C4-2B (cell line): ENCODE measurements around the gene STIP1.

Source experiments
- H3K27ac ChIP-seq: fragments of 450-650 bp; 2 replicates; pipeline ENCODE4 v1.5.1; 2017
- ZFX ChIP-seq: fragments of 450-650 bp; IDR thresholded peaks from 2 replicates; pipeline ENCODE4 v1.6.1; 2017
- TF ChIP-seq, protein P1 (sequence below): fragments of 450-650 bp; conservative IDR thresholded peaks from 2 replicates; pipeline ENCODE4 v1.5.1; 2017; ENCODE audit warnings: mild to moderate bottlenecking

Gene STIP1

GRCh38 chr11:64163951-64164350 is 22.0 kb upstream of the STIP1 start:
- no peak overlapping the region; the same call in 1 of the 2 replicates for H3K27ac ChIP-seq
- TF ChIP-seq, protein P1, sequence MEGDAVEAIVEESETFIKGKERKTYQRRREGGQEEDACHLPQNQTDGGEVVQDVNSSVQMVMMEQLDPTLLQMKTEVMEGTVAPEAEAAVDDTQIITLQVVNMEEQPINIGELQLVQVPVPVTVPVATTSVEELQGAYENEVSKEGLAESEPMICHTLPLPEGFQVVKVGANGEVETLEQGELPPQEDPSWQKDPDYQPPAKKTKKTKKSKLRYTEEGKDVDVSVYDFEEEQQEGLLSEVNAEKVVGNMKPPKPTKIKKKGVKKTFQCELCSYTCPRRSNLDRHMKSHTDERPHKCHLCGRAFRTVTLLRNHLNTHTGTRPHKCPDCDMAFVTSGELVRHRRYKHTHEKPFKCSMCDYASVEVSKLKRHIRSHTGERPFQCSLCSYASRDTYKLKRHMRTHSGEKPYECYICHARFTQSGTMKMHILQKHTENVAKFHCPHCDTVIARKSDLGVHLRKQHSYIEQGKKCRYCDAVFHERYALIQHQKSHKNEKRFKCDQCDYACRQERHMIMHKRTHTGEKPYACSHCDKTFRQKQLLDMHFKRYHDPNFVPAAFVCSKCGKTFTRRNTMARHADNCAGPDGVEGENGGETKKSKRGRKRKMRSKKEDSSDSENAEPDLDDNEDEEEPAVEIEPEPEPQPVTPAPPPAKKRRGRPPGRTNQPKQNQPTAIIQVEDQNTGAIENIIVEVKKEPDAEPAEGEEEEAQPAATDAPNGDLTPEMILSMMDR, result no peak
- TF ChIP-seq ZFX, result no peak

GRCh38 chr11:64164392-64165312 is 21.3 kb upstream of the STIP1 start:
- H3K27ac ChIP-seq, result peak overlapping the region; percentile 94
- TF ChIP-seq, protein P1, result no peak
- TF ChIP-seq ZFX, result no peak

DNA sequence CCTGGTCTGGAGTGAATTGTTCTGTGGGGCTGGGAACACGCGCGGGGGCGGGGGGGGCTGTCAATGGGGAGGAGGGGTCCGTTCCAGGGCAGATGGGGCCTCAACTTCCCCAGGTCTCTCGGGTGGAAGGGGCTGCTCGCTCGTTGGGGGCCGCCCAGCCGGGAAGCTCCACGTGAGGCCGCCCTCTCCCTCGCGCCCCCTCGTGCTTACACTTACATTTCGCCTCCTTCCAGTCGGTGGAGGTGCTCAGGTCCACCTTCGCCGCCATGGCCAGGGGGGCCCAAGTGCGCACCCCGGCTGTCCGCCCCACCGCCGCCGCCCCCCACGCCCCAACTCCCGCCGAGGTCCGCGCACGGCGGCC is 20.5 kb upstream of the STIP1 start:
- no peak for TF ChIP-seq ZFX
- TF ChIP-seq, protein P1, result no peak
- peak overlapping the region; percentile 94 for H3K27ac ChIP-seq

DNA sequence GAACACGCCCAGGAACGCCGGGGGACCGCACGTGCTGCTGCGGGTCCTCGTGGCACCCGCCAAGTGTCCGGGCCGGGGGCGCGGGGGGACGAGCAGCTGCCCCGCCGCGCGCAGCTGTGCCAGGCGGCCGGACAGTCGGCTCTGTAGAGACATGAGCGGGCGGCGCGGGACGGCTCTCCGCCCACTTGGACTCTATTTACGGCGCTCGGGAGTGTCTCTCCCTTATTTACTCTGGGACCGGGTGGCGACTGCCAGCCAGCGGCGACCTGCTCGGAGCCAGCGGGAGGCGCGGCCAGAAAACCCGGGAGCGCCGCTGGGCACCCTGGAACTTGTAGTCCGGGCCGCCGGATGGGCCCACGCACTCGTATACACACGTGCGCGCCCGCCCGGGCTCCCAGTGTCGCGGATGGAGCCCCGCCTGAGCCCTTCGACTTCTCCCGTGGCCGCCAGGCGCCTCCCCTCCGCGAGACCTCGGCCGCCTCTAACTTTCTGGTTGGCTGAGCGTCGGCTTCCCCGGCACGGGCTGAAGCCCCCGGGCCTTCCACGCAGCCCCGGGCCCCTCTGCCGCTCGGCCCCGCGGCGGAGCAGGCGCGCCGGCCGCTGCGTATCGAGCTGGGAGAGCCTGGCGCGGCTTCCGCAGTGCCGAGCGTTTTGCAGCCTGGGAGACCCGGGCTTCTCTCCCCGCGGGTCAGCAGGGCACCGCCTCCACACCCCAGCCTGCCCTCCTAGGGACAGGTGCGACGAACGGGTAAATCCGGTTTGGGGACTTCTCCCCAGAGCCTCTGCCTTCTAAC is 19.9 kb upstream of the STIP1 start, which contains the start of gene MACROD1:
Gene MACROD1 (minus strand): TSS at position 272 of the 794 bp plus-strand sequence. CDS start 119 bp downstream, at position 153.
- TF ChIP-seq ZFX, result peak; percentile 72; the same call in 1 of the 2 replicates
- TF ChIP-seq, protein P1, result no peak
- peak within 1 kb of the TSS; percentile 94 for H3K27ac ChIP-seq

DNA sequence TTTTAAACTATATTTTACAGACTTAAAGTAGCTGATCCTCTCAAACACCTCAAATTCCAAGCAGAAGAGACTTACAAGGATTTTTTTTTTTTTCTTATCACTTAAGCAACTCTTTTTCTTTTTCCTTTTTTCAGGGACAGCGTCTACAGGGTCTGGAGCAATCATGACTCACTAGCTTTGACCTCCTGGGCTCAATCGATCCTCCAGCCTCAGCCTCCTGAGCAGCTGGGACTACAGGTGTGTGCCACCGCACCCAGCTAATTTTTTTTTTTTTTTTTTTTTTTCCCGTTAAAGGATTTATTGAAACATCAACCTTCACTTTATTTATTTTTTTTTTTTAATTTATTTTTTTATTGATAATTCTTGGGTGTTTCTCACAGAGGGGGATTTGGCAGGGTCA is 15.6 kb upstream of the STIP1 start:
- no peak overlapping the region for H3K27ac ChIP-seq
- TF ChIP-seq, protein P1, result no peak
- TF ChIP-seq ZFX, result no peak

DNA sequence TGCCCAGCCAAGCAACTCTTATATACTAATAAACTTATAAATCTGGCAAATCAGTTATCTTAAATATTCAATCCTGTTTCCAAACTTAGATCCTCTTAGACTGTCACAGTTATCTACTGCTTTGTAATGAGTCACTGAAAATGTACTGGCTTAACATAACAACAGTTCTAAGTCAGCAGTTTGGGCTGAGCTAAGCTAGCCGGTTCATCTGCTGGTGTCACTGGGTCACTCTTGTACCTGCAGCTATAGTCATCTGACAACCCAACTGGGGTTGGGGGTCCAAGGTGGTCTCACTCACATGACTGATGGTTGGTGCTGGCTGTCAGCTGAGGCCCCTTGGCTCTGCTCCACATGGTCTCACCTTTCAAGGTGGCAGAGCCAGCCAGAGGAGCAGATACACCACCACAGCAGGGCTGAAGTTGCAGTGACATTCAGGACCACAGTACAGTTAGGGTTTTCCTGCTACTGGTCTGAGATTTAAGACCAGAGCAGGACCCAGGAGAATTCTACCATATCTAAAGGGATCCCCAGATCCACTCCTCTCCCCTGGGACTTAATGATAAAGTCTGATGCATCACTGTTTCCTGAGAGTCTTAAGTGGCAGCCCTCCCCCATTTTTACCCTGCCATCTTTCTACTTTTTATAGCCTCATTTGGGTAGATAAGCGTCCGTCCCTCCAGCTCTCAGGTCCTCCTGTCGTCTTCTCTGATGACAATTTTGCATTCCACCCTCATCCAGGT is 12.2 kb upstream of the STIP1 start:
- TF ChIP-seq, protein P1, result no peak
- TF ChIP-seq ZFX, result no peak
- no peak overlapping the region for H3K27ac ChIP-seq
